ENCODE measurements around the gene FAM163A.

DNA sequence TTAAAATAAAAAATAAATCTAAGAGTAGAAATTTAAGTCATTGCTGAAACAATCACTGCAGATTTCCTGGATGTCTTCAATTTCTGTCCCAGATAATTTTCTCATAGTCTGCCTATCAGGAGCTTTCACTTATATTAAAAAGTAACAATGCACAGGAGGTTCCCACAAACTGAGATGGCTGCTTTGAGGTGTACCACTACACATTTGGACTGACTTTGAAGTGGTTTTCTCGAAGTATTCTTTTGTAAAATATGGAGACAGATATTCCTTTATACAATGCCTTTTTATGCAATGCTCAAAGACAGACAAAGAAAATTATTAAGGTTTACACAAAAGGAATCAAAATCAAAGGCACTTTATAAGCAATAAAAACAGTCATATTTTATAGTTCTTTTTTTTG, 110.0 kb downstream of the FAM163A start:
- TF ChIP-seq CTCF (IDR thresholded peaks at IDR 0.05; ENCODE audit: low read depth, low read length, poor library complexity, severe bottlenecking) (no peak), EZH2phosphoT487 (IDR thresholded peaks at IDR 0.05; ENCODE audit: borderline replicate concordance, low read length) (no peak)

Measured in DOHH2 (cell line).